C4-2B (cell line): ENCODE data around the gene SMTNL1.

Experiments used
- ZFX ChIP-seq: fragments of 450-650 bp; IDR thresholded peaks from 2 replicates; pipeline ENCODE4 v1.6.1; 2017
- TF ChIP-seq, protein P1 (sequence below): fragments of 450-650 bp; conservative IDR thresholded peaks from 2 replicates; pipeline ENCODE4 v1.5.1; 2017; ENCODE audit warnings: mild to moderate bottlenecking

DNA sequence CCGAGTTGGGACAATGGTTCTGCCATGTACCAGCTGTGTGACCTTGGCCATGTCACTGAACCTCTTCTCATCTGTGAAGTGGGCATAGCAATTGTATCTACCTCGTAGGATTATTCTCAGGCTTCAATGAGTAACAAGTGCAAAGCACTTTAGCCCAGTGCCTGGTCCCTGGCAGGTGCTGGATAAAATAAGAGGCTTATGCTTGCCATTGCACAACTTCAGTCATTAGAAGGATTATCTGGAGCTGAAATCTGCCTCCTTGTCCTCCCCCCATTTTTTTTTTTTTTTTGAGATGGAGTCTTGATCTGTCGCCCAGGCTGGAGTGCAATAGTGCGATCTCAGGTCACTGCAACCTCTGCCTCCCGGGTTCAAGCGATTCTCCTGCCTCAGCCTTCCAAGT is 7.2 kb downstream of the SMTNL1 start:
- TF ChIP-seq, protein P1, sequence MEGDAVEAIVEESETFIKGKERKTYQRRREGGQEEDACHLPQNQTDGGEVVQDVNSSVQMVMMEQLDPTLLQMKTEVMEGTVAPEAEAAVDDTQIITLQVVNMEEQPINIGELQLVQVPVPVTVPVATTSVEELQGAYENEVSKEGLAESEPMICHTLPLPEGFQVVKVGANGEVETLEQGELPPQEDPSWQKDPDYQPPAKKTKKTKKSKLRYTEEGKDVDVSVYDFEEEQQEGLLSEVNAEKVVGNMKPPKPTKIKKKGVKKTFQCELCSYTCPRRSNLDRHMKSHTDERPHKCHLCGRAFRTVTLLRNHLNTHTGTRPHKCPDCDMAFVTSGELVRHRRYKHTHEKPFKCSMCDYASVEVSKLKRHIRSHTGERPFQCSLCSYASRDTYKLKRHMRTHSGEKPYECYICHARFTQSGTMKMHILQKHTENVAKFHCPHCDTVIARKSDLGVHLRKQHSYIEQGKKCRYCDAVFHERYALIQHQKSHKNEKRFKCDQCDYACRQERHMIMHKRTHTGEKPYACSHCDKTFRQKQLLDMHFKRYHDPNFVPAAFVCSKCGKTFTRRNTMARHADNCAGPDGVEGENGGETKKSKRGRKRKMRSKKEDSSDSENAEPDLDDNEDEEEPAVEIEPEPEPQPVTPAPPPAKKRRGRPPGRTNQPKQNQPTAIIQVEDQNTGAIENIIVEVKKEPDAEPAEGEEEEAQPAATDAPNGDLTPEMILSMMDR, result no peak
- no peak for TF ChIP-seq ZFX
